AG09319 (cell line): ENCODE data around the gene TRPM4.

Source experiments
- DNase-seq: peaks from one replicate; pipeline ENCODE4 v3.0.0-alpha.2; 2010; ENCODE audit warnings: low read depth; ENCODE audit errors: extremely low read depth
- TF ChIP-seq, protein P1 (sequence below): IDR thresholded peaks from 2 replicates; pipeline ENCODE4 v1.5.1; 2011; ENCODE audit warnings: low read depth, mild to moderate bottlenecking, inconsistent platforms, low read length, moderate library complexity

The TRPM4 gene

DNA sequence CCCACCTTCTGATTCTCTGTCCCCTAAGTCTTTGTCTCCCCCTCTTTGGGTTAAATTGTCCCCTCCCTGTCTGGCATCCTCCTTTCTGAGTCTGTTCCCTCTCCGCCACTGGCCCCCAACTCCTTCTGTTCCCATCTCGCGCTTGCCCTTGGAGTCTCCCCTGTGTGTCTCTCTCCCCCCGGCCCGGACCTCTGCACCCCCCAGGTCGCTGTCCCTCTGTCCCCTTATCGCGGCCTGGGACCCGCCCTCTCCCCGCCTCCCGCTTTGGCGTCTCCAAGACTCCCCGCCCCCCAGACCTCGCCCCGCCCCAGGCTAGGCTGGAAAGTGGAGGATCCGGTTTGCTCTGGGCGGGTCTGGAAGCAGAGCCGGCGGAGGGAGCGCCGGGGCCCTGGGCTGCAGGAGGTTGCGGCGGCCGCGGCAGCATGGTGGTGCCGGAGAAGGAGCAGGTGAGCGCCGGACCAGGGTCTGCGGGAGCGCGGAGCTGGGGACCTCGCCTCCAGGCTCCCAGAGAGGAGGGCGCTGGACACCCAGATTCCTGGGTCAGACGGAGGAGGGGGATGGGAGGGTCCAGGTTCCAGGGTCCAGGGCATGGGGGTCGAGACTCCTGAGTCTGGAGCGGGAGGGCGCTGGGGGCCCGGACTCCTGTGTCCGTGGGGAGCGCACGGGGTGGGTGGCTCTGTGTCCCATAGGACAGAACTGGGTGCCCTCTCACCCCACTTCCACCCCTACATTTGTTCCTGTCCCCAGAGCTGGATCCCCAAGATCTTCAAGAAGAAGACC, at the start of gene TRPM4:
TRPM4 (plus strand) TSS at position 348 of the 780 bp plus-strand sequence; CDS start at position 423, 75 bp downstream.
- TF ChIP-seq, protein P1, sequence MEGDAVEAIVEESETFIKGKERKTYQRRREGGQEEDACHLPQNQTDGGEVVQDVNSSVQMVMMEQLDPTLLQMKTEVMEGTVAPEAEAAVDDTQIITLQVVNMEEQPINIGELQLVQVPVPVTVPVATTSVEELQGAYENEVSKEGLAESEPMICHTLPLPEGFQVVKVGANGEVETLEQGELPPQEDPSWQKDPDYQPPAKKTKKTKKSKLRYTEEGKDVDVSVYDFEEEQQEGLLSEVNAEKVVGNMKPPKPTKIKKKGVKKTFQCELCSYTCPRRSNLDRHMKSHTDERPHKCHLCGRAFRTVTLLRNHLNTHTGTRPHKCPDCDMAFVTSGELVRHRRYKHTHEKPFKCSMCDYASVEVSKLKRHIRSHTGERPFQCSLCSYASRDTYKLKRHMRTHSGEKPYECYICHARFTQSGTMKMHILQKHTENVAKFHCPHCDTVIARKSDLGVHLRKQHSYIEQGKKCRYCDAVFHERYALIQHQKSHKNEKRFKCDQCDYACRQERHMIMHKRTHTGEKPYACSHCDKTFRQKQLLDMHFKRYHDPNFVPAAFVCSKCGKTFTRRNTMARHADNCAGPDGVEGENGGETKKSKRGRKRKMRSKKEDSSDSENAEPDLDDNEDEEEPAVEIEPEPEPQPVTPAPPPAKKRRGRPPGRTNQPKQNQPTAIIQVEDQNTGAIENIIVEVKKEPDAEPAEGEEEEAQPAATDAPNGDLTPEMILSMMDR: no peak
- no peak for DNase-seq

DNA sequence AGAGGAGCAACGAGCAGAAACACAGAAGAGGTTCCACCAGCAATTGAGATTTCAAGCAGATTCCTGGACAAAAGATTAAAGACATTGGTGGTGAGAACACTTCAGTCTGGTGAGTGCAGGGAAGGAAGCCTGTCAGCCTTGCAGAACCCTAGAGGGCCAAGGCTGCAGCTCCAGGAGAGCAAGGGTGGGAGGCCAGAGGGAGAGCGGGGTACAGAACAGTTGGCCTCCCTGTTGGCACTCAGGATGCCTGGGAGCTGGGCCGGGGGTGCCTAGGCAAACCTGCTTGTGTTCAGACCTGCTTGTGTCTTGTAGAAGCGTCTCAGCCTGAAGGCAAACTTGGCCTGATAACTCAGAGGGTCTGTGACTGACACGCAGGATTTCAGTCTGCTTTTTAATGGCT, 48.5 kb upstream of the TRPM4 start:
- DNase-seq: no peak
- TF ChIP-seq, protein P1: no peak

DNA sequence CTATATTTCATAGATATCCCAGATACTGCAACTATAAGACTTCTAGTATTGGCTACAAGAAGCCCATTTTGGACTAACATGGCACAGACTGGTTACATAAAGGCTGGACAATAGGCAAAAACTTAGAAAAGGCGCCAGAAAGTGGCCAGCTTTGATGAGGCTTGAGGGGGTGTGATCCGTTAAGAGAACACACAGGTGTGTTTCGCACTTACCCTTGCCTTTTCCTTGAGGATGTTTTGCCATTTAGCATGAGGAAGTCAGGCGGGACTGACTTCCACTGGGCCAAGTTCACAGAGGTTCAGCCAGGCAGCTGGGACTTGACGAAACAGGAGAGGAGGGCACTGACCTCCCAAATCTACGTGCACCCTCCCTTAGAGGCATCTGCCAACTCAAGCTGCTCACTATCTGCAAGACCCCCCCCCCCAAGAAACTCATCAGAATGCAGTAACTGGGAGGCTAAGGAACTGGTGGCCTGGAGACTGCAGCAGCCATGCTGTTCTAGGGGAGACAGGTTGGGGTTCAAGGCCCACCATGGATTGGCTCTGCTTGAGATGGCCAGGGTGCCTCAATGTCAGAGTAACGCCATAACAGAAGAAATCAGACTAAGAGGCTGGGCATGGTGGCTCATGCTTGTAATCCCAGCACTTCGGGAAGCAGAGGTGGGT, 47.9 kb upstream of the TRPM4 start:
- DNase-seq: no peak
- TF ChIP-seq, protein P1: no peak

DNA sequence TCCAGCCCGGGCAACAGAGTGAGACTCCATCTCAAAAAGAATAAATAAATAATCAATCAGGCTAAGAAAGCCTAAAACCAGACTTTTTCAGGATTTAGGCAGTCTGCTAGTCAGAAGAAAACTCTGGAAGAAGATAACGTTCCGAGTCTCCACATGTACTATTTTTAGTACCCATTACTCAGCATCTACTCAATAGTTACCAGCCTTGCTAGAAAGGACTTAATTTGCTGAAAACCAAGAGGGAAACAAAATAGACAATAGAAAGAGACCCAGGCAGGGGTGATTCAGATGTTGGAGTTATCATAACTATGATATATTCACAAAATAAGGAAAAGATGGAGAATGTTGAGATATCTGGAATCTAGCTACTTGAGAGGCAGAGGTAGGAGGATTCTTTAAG, 47.0 kb upstream of the TRPM4 start:
- no peak for DNase-seq
- TF ChIP-seq, protein P1: no peak

DNA sequence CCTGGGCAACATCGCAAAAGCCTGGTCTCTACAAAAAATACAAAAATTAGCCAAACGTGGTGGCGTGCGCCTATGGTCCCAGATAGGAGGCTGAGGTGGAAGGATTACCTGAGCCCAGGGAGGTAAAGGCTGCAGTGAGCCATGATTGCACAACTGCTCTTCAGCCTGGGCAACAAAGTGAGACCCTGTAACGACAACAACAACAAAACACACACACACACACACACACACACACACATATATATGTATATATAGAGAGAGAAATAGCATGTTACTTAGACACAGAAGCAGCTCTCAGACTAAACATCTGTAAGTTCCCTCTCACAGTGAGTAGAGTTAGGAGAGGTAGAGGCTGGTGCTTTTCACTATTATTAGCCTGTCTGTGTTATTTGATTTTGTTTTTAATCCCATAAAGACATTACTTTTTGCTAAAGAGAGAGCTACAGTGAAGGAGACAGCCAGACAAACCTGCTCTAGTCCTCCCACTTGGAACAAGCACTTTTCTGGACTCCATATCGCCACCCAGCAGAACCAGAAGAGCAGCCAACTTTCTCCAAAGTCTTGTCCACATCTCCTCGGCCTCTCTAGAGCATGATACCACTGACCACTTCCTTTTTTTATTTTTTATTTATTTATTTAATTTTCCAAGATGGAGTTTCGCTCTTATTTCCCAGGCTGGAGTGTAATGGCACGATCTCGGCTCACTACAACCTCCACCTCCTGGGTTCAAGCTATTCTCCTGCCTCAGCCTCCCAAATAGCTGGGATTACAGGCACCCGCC, 46.2 kb upstream of the TRPM4 start:
- TF ChIP-seq, protein P1: no peak
- no peak for DNase-seq

DNA sequence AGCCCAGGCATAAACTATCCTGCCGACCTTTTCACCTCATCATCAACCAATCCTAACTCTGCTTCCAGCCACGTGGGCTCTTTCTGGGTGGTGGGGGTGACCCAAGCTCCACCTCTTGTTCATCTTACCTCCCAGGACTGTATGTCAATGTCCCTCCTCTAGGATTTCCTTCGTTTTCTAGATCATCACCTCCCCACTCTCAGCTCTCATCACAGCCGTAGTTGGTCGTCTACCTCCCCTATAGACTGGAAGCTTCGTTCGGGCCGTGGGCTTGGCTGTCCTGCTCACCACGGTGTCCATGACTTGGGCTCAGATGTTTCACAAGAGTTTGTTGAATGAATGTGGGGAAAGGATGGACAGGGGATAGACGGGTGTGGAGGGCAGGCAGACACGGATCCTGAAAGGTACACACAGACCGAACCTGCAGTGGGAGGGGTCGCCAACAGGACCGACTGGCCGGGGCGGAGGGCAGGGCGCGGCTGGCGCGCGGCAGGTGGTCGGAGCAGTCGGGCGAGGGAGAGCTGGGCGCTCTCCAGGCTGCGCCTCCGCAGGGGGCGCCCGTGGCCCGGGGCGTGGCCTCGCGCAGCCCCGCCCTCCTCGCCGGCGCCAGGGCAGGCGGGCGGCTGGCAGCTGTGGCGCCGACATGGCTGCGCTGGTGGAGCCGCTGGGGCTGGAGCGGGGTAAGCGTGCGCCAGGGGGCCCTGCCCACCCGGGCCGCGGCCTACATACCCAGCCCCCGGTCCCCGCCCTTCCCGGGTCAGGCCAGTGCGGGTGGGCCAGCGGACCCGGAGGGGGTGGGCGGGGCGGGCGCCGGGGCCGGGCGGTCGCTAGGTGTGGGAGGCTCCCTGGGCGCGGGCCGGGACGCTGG, 43.6 kb upstream of the TRPM4 start, which contains the start of gene LIN7B:
LIN7B (plus strand) TSS at position 609 of the 868 bp plus-strand sequence; CDS start at position 644, 35 bp downstream.
- DNase-seq: no peak
- TF ChIP-seq, protein P1: peak; percentile 11; the same call in 1 of the 2 replicates
